Stomach (tissue), 9 donors: ENCODE data around the gene HCN2. TPM values are rescaled to one million over a fixed set of nuclear protein-coding genes. Genes with fewer than 3 reads are reported as not detected.

Source experiments
- DNase-seq, 2 donors: peaks; one replicate each; pipeline versions ENCODE4 v3.0.0 to v3.0.0-alpha.2; 2013 to 2019
- H3K27ac ChIP-seq, 5 donors: fragments of 200-600 bp in 4 of 5; sonication (generic) in 4 of 5; one replicate each; pipeline ENCODE4 v1.5.1; 2013 to 2019; ENCODE audit warnings: mild to moderate bottlenecking in 1 of 5, moderate library complexity in 1 of 5
- H3K27me3 ChIP-seq, 3 donors: fragments of 200-600 bp; sonication (generic); one replicate each; pipeline ENCODE4 v1.5.1; 2017 to 2019; ENCODE audit warnings: mixed run types in 1 of 3
- H3K36me3 ChIP-seq, 4 donors: fragments of 200-600 bp; sonication (generic); 1 replicate in 3 of 4; 2 replicates in 1 of 4; pipeline ENCODE4 v1.5.1; 2016 to 2019
- H3K4me1 ChIP-seq, 4 donors: fragments of 200-600 bp; sonication (generic); one replicate each; pipeline ENCODE4 v1.5.1; 2016 to 2019
- H3K4me3 ChIP-seq, 4 donors: fragments of 200-600 bp; sonication (generic) in 3 of 4; one replicate each; pipeline ENCODE4 v1.5.1; 2016 to 2019; ENCODE audit warnings: mild to moderate bottlenecking in 1 of 4
- H3K9me3 ChIP-seq, 4 donors: fragments of 200-600 bp; sonication (generic); one replicate each; pipeline ENCODE4 v1.5.1; 2016 to 2019
- CTCF ChIP-seq, 7 experiments: fragments of 450-650 bp in 4 of 7; fragments of 200-600 bp in 3 of 7; sonication (generic) in 3 of 7; IDR thresholded peaks; one replicate each; pipeline ENCODE4 v1.5.1; 2016 to 2019; ENCODE audit warnings: antibody characterized with exemption in 7 of 7, control low read depth in 2 of 7, mild to moderate bottlenecking in 1 of 7
- EP300 ChIP-seq: sonication (generic); formaldehyde crosslinking; IDR thresholded peaks from one replicate; pipeline ENCODE4 v1.6.1; 2017; ENCODE audit warnings: antibody characterized with exemption
- POLR2A ChIP-seq, 4 donors: fragments of 450-650 bp; IDR thresholded peaks; one replicate each; pipeline ENCODE4 v1.6.1; 2016; ENCODE audit warnings: antibody characterized with exemption in 4 of 4, control low read depth in 2 of 4, mild to moderate bottlenecking in 1 of 4, moderate library complexity in 1 of 4
- POLR2AphosphoS5 ChIP-seq, 3 donors: sonication (generic); formaldehyde crosslinking; IDR thresholded peaks; one replicate each; pipeline ENCODE4 v1.6.1; 2016; ENCODE audit warnings: antibody characterized with exemption in 3 of 3
- WGBS, 5 donors: extraction: QIAGEN DNeasy Blood & Tissue Kit in 3 of 5; methylation state at CpG; one replicate each; pipeline versions ENCODE4 v1.1.5 to v1.1.7; 2013 to 2018; 5-methylcytosine and 5-hydroxymethylcytosine counted together
- intact Hi-C: fragments of 100-400 bp; cut with DNase I; formaldehyde crosslinking; loops from one replicate; pipeline ENCODE4 v1.15.1; 2023; ENCODE audit warnings: low total_unique reads
- polyA plus RNA-seq, 3 donors: library from polyadenylated mRNA; stranded (reverse); fragments of 200-250 nt; gene quantifications; one replicate each; pipeline ENCODE4 v1.2.3, GENCODE V29; 2013
- total RNA-seq, 5 donors: library from RNA; depleted of rRNA; stranded (reverse); fragments of >200 nt; gene quantifications; one replicate each; pipeline versions ENCODE4 v1.1.0 to v1.2.3, GENCODE V29; 2014 to 2016
- donor health status: healthy with polysubstance abuse.
- donor health status: Bipolar disorder and iron deficiency.
- donor health status: healthy.

Gene HCN2
- total and polyA plus RNA-seq, 8 donors = 0.10 to 0.18 (median 0.15) TPM; not detected in 5

- H3K4me3 ChIP-seq = no peak overlapping the region
- no peaks in the 10 kb centered on the region for H3K27me3 ChIP-seq
- H3K36me3 ChIP-seq = peaks cover 37 to 53% (median 50%) of the 10 kb centered on the region in 4 donors
- H3K27ac ChIP-seq = no peak overlapping the region
- 87 to 89% (median 88%) methylated on average over 41 to 66 of the region's 66 CpGs for WGBS, 5 donors
- no peak for DNase-seq
- intact Hi-C loops = loop anchor here (10.0 kb wide), 1 partner anchor 57 kb away; the partner anchor contains the start of genes FGF22 and POLRMT
- no peaks in the 10 kb centered on the region for H3K9me3 ChIP-seq
- H3K4me1 ChIP-seq = peaks cover 35 to 63% (median 56%) of the 10 kb centered on the region in 4 donors
- no peak for TF ChIP-seq EP300
- no peak for TF ChIP-seq CTCF (IDR thresholded peaks at IDR 0.05)
- no peak for TF ChIP-seq POLR2AphosphoS5 (IDR thresholded peaks at IDR 0.05)
- no peak for TF ChIP-seq POLR2A (IDR thresholded peaks at IDR 0.05)
These were observed 12.0 kb upstream of the HCN2 start for GRCh38 chr19:577439-578392.

GRCh38 chr19:579111-579841, 10.4 kb upstream of the HCN2 start:
- H3K27me3 ChIP-seq = peaks cover 0 to 3% (median 0%) of the 10 kb centered on the region in 3 donors
- intact Hi-C loops = loop anchor here (10.0 kb wide), 1 partner anchor 56 kb away; the partner anchor contains the start of genes FGF22 and POLRMT
- no peak overlapping the region for H3K4me3 ChIP-seq
- TF ChIP-seq POLR2A (IDR thresholded peaks at IDR 0.05) = no peak
- TF ChIP-seq POLR2AphosphoS5 (IDR thresholded peaks at IDR 0.05) = no peak
- no peak for TF ChIP-seq CTCF (IDR thresholded peaks at IDR 0.05)
- TF ChIP-seq EP300 = no peak
- H3K9me3 ChIP-seq = no peaks in the 10 kb centered on the region
- peaks cover 43 to 64% (median 61%) of the 10 kb centered on the region in 4 donors for H3K36me3 ChIP-seq
- WGBS, 5 donors = 79 to 90% (median 82%) methylated on average over 26 to 46 of the region's 46 CpGs
- no peak for DNase-seq
- H3K4me1 ChIP-seq = peaks cover 27 to 58% (median 49%) of the 10 kb centered on the region in 4 donors
- H3K27ac ChIP-seq = no peak overlapping the region

GRCh38 chr19:579842-580155, 9.9 kb upstream of the HCN2 start:
- no peak overlapping the region for H3K4me3 ChIP-seq
- WGBS, 5 donors = 83 to 94% (median 91%) methylated on average over 5 to 11 of the region's 11 CpGs

More at GRCh38 chr19:579842-580155, 9.9 kb upstream of the HCN2 start:
- Histone ChIP-seq H3K4me1 (peaks cover 22 to 57% (median 48%) of the 10 kb centered on the region in 4 donors), H3K27ac (no peak overlapping the region), H3K27me3 (peaks cover 0 to 9% (median 0%) of the 10 kb centered on the region in 3 donors), H3K9me3 (no peaks in the 10 kb centered on the region), H3K36me3 (peaks cover 43 to 64% (median 61%) of the 10 kb centered on the region in 4 donors)
- intact Hi-C loops = loop anchor here (10.0 kb wide), 1 partner anchor 55 kb away; the partner anchor contains the start of genes FGF22 and POLRMT
- DNase-seq = no peak
- TF ChIP-seq CTCF (IDR thresholded peaks at IDR 0.05) (no peak), EP300 (no peak), POLR2AphosphoS5 (IDR thresholded peaks at IDR 0.05) (no peak), POLR2A (IDR thresholded peaks at IDR 0.05) (no peak)
